Stimulated activated effector memory CD8-positive, alpha-beta T cell treated with anti-CD3 and anti-CD28 coated beads, Interleukin-12 subunit alpha, Interleukin-12 subunit beta, amount 100 ng/mL, for 72 hours (primary cell): ENCODE data around the gene SUN1.
"Not testable (repeated sequence)": the region's sequence is repeated elsewhere in the genome, so short reads cannot be mapped to it uniquely, and the experiment has no call there.

Experiments
- ATAC-seq: fragments of 150-1000 bp; cut with Tn5 transposase; 2 replicates; pipeline ENCODE4 v1.10.0; 2021
- DNase-seq, 2 donors: peaks; one replicate each; pipeline ENCODE4 v3.0.0; 2021 to 2022; ENCODE audit warnings: low spot score in 2 of 2
- H3K27ac Mint-ChIP-seq: one replicate; pipeline ENCODE4 v1.8.0; 2022; ENCODE audit warnings: mild to moderate bottlenecking, mixed read lengths
- H3K36me3 Mint-ChIP-seq: one replicate; pipeline ENCODE4 v1.8.0; 2022; ENCODE audit warnings: mild to moderate bottlenecking, mixed read lengths
- H3K4me1 Mint-ChIP-seq: one replicate; pipeline ENCODE4 v1.8.0; 2022; ENCODE audit warnings: mixed read lengths
- H3K4me3 Mint-ChIP-seq: one replicate; pipeline ENCODE4 v1.8.0; 2022; ENCODE audit warnings: mild to moderate bottlenecking, mixed read lengths
- H3K9me3 Mint-ChIP-seq: one replicate; pipeline ENCODE4 v1.8.0; 2022; ENCODE audit warnings: mixed read lengths

The SUN1 gene

DNA sequence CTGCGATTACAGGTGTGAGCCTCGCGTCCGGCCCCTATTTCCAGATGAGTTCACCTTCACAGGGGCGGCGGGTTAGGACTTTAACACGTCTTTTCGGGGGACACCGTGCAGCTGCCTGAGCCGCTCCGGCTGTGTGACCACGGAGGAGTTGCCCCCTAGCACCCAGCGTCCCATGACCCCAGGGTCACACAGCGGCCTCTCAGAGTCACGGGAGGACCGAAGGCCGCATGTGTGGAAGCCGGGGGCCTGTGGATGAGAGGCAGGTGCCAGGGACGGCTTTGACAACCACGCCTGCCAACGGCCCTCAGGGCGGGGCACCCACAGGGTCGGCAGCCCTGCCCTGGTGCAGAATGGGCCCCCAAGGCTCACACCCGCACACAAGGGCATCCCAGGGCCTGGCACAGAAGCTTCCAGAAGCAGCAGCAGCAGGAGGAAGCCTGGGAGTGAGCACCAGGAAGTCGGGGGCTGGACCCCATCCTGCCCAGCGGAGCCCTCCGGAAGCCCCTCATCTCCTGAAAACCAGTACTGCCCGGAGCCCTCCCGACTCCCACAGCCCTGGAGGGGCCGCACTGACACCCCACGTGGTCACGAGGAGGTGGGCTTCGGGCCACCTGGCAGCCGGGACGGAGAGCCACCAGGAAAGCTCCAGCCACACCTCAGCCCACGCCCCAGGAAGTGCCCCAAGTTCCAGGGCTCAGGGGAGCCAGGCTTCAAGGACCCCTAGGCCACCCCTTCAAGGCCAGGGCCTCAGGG lies 89.5 kb downstream of the SUN1 start:
- ATAC-seq = no peak
- Mint-ChIP-seq H3K36me3 (peaks cover 39% of the 10 kb centered on the region), H3K9me3 (no peaks in the 10 kb centered on the region), H3K27ac (peak overlapping the region; percentile 96), H3K4me1 (peaks cover 65% of the 10 kb centered on the region), H3K4me3 (peak overlapping the region; percentile 83)
- DNase-seq = no peak

DNA sequence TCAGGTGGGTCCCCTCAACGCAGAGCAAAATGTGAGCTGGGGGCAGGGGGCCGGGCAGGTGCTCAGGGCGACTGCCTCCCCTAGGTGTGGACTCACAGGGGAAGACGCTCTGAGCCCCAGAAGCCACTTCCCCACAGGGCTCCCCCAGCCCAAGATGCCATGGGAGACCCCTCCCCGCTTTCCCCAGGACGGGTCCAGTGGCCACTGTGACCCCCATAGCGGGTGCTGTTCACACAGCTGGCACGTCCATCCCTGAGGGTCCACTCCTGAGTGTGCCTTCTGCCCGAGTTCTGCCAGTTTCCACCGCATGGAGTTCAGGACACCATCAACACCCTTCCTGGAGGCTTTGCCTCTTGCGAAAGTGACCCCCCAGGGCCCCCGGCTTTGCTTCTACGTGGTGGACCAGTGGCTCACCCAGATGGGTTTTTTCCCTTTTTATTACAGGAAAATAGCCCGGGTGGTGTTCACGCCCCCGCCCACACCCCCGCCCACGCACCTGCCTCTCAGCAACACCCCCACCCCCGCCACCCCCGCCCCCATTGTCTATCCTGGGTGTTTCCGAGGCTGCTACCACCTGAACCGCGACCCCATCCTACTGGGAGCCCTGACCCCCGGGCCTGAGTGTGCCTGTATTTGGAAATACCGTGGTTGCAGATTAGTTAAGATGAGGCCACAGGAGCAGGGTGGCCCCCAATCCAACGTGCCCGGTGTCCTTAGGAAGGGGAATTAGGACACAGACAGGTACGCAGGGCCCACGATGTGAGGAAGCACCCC lies 90.2 kb downstream of the SUN1 start:
- Mint-ChIP-seq H3K4me3 (peak overlapping the region; percentile 83), H3K9me3 (no peaks in the 10 kb centered on the region), H3K27ac (peak overlapping the region; percentile 96), H3K36me3 (peaks cover 39% of the 10 kb centered on the region), H3K4me1 (peaks cover 72% of the 10 kb centered on the region)
- ATAC-seq = peak; percentile 0
- peak in 1 of 2 donors; percentile 74 for DNase-seq

- Mint-ChIP-seq H3K4me1 (peaks cover 79% of the 10 kb centered on the region), H3K36me3 (peaks cover 38% of the 10 kb centered on the region), H3K9me3 (no peaks in the 10 kb centered on the region), H3K4me3 (peak overlapping the region; percentile 83), H3K27ac (peak overlapping the region; percentile 96)
- DNase-seq = peak; percentile 76 to 94
- ATAC-seq = peak; percentile 87
Measured at GRCh38 chr7:923108-924041, 91.1 kb downstream of the SUN1 start.

GRCh38 chr7:924042-924441 lies 91.8 kb downstream of the SUN1 start:
- peaks cover 86% of the 10 kb centered on the region for H3K4me1 Mint-ChIP-seq
- H3K4me3 Mint-ChIP-seq = peak overlapping the region; percentile 83
- not testable (repeated sequence) for DNase-seq, H3K9me3 Mint-ChIP-seq, ATAC-seq
- H3K27ac Mint-ChIP-seq = peak overlapping the region; percentile 83
- H3K36me3 Mint-ChIP-seq = peaks cover 41% of the 10 kb centered on the region
